HG03066 (cell line): ENCODE results near the gene MUCL3.
"Not testable (repeated sequence)": the region's sequence is repeated elsewhere in the genome, so short reads cannot be mapped to it uniquely, and the experiment has no call there.

Experiments used
- ATAC-seq: cut with Tn5 transposase; IDR thresholded peaks from one replicate; pipeline ENCODE4 v1.9.1; 2021; ENCODE audit warnings: low read depth; ENCODE audit not compliant: unreplicated experiment

MUCL3 gene

GRCh38 chr6:30940361-30940986 lies at the start of gene MUCL3:
Gene MUCL3 (plus strand): TSS chr6:30940973. CDS start chr6:30941000, 27 bp downstream.
- ATAC-seq = no peak

- no peak for ATAC-seq
Measured at GRCh38 chr6:30891450-30891723, 49.4 kb upstream of the MUCL3 start.

- ATAC-seq = no peak
Measured at GRCh38 chr6:30891816-30892538, 48.8 kb upstream of the MUCL3 start.

- no peak for ATAC-seq
Measured at GRCh38 chr6:30893001-30893591, 47.7 kb upstream of the MUCL3 start.

GRCh38 chr6:30893666-30894065 lies 47.1 kb upstream of the MUCL3 start:
- no peak for ATAC-seq

- ATAC-seq = no peak
Measured at GRCh38 chr6:30894381-30894780, 46.4 kb upstream of the MUCL3 start.

- no peak for ATAC-seq
Measured at GRCh38 chr6:30894935-30895334, 45.8 kb upstream of the MUCL3 start.

GRCh38 chr6:30895343-30895742 lies 45.4 kb upstream of the MUCL3 start:
- no peak for ATAC-seq

- no peak for ATAC-seq
Measured at GRCh38 chr6:30896541-30896940, 44.2 kb upstream of the MUCL3 start.

- ATAC-seq = no peak
Measured at GRCh38 chr6:30897882-30898281, 42.9 kb upstream of the MUCL3 start.

GRCh38 chr6:30898750-30899360 lies 41.9 kb upstream of the MUCL3 start:
- ATAC-seq = no peak

GRCh38 chr6:30900863-30901417 lies 39.8 kb upstream of the MUCL3 start:
- ATAC-seq = no peak

GRCh38 chr6:30901436-30901835 lies 39.3 kb upstream of the MUCL3 start:
- ATAC-seq = no peak

- not testable (repeated sequence) for ATAC-seq
Measured at GRCh38 chr6:30902196-30902595, 38.6 kb upstream of the MUCL3 start.

GRCh38 chr6:30902709-30903108 lies 38.1 kb upstream of the MUCL3 start:
- ATAC-seq = no peak

GRCh38 chr6:30903236-30903635 lies 37.5 kb upstream of the MUCL3 start:
- ATAC-seq = no peak

- ATAC-seq = not testable (repeated sequence)
Measured at GRCh38 chr6:30907290-30907757, 33.4 kb upstream of the MUCL3 start.

- peak; percentile 95 for ATAC-seq
Measured at GRCh38 chr6:30907758-30908591, 32.8 kb upstream of the MUCL3 start, which contains the start of gene GTF2H4. Gene GTF2H4 (plus strand): TSS chr6:30908207.

- ATAC-seq = no peak
Measured at GRCh38 chr6:30908700-30909099, 32.1 kb upstream of the MUCL3 start.

- not testable (repeated sequence) for ATAC-seq
Measured at GRCh38 chr6:30910473-30910872, 30.3 kb upstream of the MUCL3 start.
